KMS-11 (cell line): ENCODE data around the gene EDIL3.

Experiments used
- H2AFZ ChIP-seq: fragments of 200-600 bp; sonication (generic); 2 replicates; pipeline ENCODE4 v1.6.1; 2016; ENCODE audit warnings: antibody characterized with exemption, mixed run types, low read depth
- H3K27ac ChIP-seq: fragments of 200-600 bp; sonication (generic); 2 replicates; pipeline ENCODE4 v1.6.1; 2016; ENCODE audit warnings: mild to moderate bottlenecking, mixed run types
- H3K27me3 ChIP-seq: fragments of 200-600 bp; sonication (generic); 2 replicates; pipeline ENCODE4 v1.6.1; 2017; ENCODE audit warnings: mild to moderate bottlenecking, low read depth, mixed run types, moderate library complexity; ENCODE audit not compliant: insufficient read depth
- H3K36me3 ChIP-seq: fragments of 200-600 bp; sonication (generic); 2 replicates; pipeline ENCODE4 v1.6.1; 2017; ENCODE audit warnings: mild to moderate bottlenecking, mixed run types; ENCODE audit not compliant: insufficient read depth
- H3K4me1 ChIP-seq: fragments of 200-600 bp; sonication (generic); 2 replicates; pipeline ENCODE4 v1.6.1; 2016; ENCODE audit warnings: mild to moderate bottlenecking, low read depth, mixed run types; ENCODE audit not compliant: poor library complexity, severe bottlenecking
- H3K4me2 ChIP-seq: fragments of 200-600 bp; sonication (generic); 2 replicates; pipeline ENCODE4 v1.7.0; 2016; ENCODE audit warnings: mild to moderate bottlenecking, mixed run types
- H3K4me3 ChIP-seq: fragments of 200-600 bp; sonication (generic); IDR thresholded peaks from 2 replicates; pipeline ENCODE4 v1.6.1; 2017; ENCODE audit warnings: low read depth, low read length, mixed read lengths; ENCODE audit not compliant: insufficient read depth
- H3K79me2 ChIP-seq: fragments of 200-600 bp; sonication (generic); 2 replicates; pipeline ENCODE4 v1.6.1; 2016; ENCODE audit warnings: low read depth, mixed run types; ENCODE audit not compliant: insufficient read depth
- H3K9ac ChIP-seq: fragments of 200-600 bp; sonication (generic); 2 replicates; pipeline ENCODE4 v1.6.1; 2016; ENCODE audit warnings: mild to moderate bottlenecking, mixed run types
- H4K20me1 ChIP-seq: fragments of 200-600 bp; sonication (generic); 2 replicates; pipeline ENCODE4 v1.6.1; 2016; ENCODE audit warnings: mild to moderate bottlenecking, mixed run types; ENCODE audit not compliant: insufficient read depth
- CTCF ChIP-seq: fragments of 200-600 bp; sonication (generic); conservative IDR thresholded peaks from 2 replicates; pipeline ENCODE4 v1.6.1; 2017; ENCODE audit warnings: low read depth, mild to moderate bottlenecking, antibody characterized with exemption, low read length, moderate library complexity, mixed read lengths

The EDIL3 gene

GRCh38 chr5:83942155-83942554 lies 442.5 kb downstream of the EDIL3 start:
- no peaks in the 10 kb centered on the region for H3K79me2 ChIP-seq
- no peak overlapping the region for H3K27ac ChIP-seq
- no peak overlapping the region for H3K4me3 ChIP-seq
- no peak for TF ChIP-seq CTCF
- H3K4me2 ChIP-seq = no peak overlapping the region
- no peak overlapping the region; the same call in 1 of the 2 replicates for H3K9ac ChIP-seq
- no peaks in the 10 kb centered on the region for H3K27me3 ChIP-seq
- H3K36me3 ChIP-seq = no peaks in the 10 kb centered on the region
- H2AFZ ChIP-seq = no peak overlapping the region
- H4K20me1 ChIP-seq = no peaks in the 10 kb centered on the region
- no peaks in the 10 kb centered on the region for H3K4me1 ChIP-seq

- Histone ChIP-seq H3K9ac (no peak overlapping the region), H3K4me1 (no peaks in the 10 kb centered on the region), H3K79me2 (no peaks in the 10 kb centered on the region), H2AFZ (no peak overlapping the region), H3K4me3 (no peak overlapping the region), H3K27ac (no peak overlapping the region), H3K36me3 (no peaks in the 10 kb centered on the region), H3K27me3 (no peaks in the 10 kb centered on the region), H4K20me1 (no peaks in the 10 kb centered on the region), H3K4me2 (no peak overlapping the region)
- TF ChIP-seq CTCF = no peak
Measured at GRCh38 chr5:83937837-83938236, 446.8 kb downstream of the EDIL3 start.

GRCh38 chr5:83931969-83932368 lies 452.7 kb downstream of the EDIL3 start:
- Histone ChIP-seq H4K20me1 (no peaks in the 10 kb centered on the region), H3K27me3 (no peaks in the 10 kb centered on the region), H3K9ac (no peak overlapping the region), H3K4me2 (no peak overlapping the region), H3K79me2 (no peaks in the 10 kb centered on the region), H3K4me3 (no peak overlapping the region), H3K4me1 (no peaks in the 10 kb centered on the region), H2AFZ (no peak overlapping the region), H3K36me3 (no peaks in the 10 kb centered on the region), H3K27ac (no peak overlapping the region)
- no peak for TF ChIP-seq CTCF

- H3K4me3 ChIP-seq = no peak overlapping the region
- no peaks in the 10 kb centered on the region for H3K4me1 ChIP-seq
- peak; percentile 92 for TF ChIP-seq CTCF
- H3K27ac ChIP-seq = no peak overlapping the region
- no peaks in the 10 kb centered on the region for H4K20me1 ChIP-seq
- no peak overlapping the region for H3K9ac ChIP-seq
- H3K36me3 ChIP-seq = no peaks in the 10 kb centered on the region
- no peak overlapping the region for H2AFZ ChIP-seq
- H3K79me2 ChIP-seq = no peaks in the 10 kb centered on the region
- H3K4me2 ChIP-seq = no peak overlapping the region
- no peaks in the 10 kb centered on the region for H3K27me3 ChIP-seq
Measured at GRCh38 chr5:83927140-83927733, 457.4 kb downstream of the EDIL3 start.

GRCh38 chr5:83925955-83926337 lies 458.7 kb downstream of the EDIL3 start:
- Histone ChIP-seq H2AFZ (no peak overlapping the region), H3K27ac (no peak overlapping the region), H3K9ac (no peak overlapping the region), H3K36me3 (no peaks in the 10 kb centered on the region), H3K4me3 (no peak overlapping the region), H3K27me3 (no peaks in the 10 kb centered on the region), H3K4me2 (no peak overlapping the region), H3K79me2 (no peaks in the 10 kb centered on the region), H3K4me1 (no peaks in the 10 kb centered on the region), H4K20me1 (no peaks in the 10 kb centered on the region)
- TF ChIP-seq CTCF = no peak
